SK-N-SH treated with all-trans-retinoic acid at 6 μM for 48 hours (cell line): ENCODE measurements around the gene ADGRL4.

Experiments used
- BACH2 ChIP-seq: fragments of 250-450 bp; sonication (Bioruptor Pico); IDR thresholded peaks from 2 replicates; pipeline ENCODE4 v1.9.0; 2021; ENCODE audit warnings: mild to moderate bottlenecking, borderline replicate concordance
- CREB5 ChIP-seq: fragments of 250-450 bp; sonication (Bioruptor Pico); IDR thresholded peaks from 2 replicates; pipeline ENCODE4 v1.5.1; 2020; ENCODE audit warnings: low read depth, mild to moderate bottlenecking, moderate library complexity
- GLIS3 ChIP-seq: fragments of 250-450 bp; sonication (Bioruptor Pico); IDR thresholded peaks from 2 replicates; pipeline ENCODE4 v1.5.0; 2020; ENCODE audit warnings: mild to moderate bottlenecking, moderate library complexity
- ZFP3 ChIP-seq: fragments of 250-450 bp; sonication (Bioruptor Pico); IDR thresholded peaks from 2 replicates; pipeline ENCODE4 v1.5.0; 2020; ENCODE audit warnings: mild to moderate bottlenecking, moderate library complexity
- ZNF70 ChIP-seq: fragments of 450-650 bp; formaldehyde crosslinking; IDR thresholded peaks from 2 replicates; pipeline ENCODE4 v1.5.0; 2020; ENCODE audit warnings: mild to moderate bottlenecking, moderate library complexity

DNA sequence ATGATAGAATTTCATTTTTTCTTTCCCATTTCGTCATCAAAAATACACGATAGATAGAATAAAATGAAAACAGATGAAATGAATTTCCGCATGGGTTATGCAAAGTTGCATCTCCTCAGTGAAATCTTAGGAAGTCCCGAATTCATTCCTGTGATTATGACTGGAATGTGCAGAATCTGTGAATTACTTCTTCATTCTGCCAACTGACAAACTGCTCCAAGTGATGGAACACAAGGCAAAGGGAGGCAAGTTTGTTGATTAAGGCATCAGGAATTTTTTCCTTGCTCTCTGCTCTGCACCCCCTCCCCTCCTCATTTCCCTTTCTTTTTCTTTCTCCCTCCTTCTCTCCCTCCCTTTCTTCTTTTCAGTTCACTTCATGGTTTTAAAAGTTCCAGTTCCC is 37.0 kb upstream of the ADGRL4 start:
- no peak for TF ChIP-seq CREB5 (CRISPR knock-in tag)
- TF ChIP-seq BACH2 = no peak
- no peak for TF ChIP-seq ZFP3 (CRISPR knock-in tag)
- no peak for TF ChIP-seq ZNF70 (CRISPR knock-in tag)
- no peak for TF ChIP-seq GLIS3 (CRISPR knock-in tag)
